Mucosa of descending colon (tissue), 3 donors: ENCODE results near the gene PLA2G1B. TPM values are rescaled to one million over a fixed set of nuclear protein-coding genes. Genes with fewer than 3 reads are reported as not detected.

Experiments
- ATAC-seq: fragments of 200-7000 bp; cut with Tn5 transposase; one replicate; pipeline ENCODE4 v1.9.1; 2020; ENCODE audit warnings: mild to moderate bottlenecking, moderate library complexity
- DNase-seq, 3 donors: peaks; one replicate each; pipeline ENCODE4 v3.0.0-alpha.2; 2020
- H3K36me3 ChIP-seq: fragments of 200-600 bp; one replicate; pipeline ENCODE4 v1.8.0; 2021; ENCODE audit warnings: low read depth, mild to moderate bottlenecking
- H3K4me1 ChIP-seq: fragments of 200-600 bp; one replicate; pipeline ENCODE4 v1.8.0; 2021; ENCODE audit warnings: low read depth, mild to moderate bottlenecking
- H3K4me3 ChIP-seq: fragments of 200-600 bp; one replicate; pipeline ENCODE4 v1.8.0; 2021; ENCODE audit warnings: mild to moderate bottlenecking
- H3K9me3 ChIP-seq: fragments of 200-600 bp; one replicate; pipeline ENCODE4 v1.8.0; 2021; ENCODE audit warnings: mild to moderate bottlenecking
- CTCF ChIP-seq: fragments of 200-600 bp; IDR thresholded peaks from one replicate; pipeline ENCODE4 v1.8.0; 2022; ENCODE audit warnings: antibody characterized with exemption, mild to moderate bottlenecking
- intact Hi-C, 2 donors: fragments of 100-400 bp; cut with DNase I in 1 of 2; cut with micrococcal nuclease in 1 of 2; formaldehyde crosslinking; loops; one replicate each; pipeline versions ENCODE4 v1.11.0 to v1.11.1; 2022; cut with DNase I, micrococcal nuclease
- total RNA-seq, 3 donors: library from RNA; stranded (reverse); fragmentation: NEBNext Ultra II Directional in 2 of 3; extraction: Animal tissue kit (Norgen Biotek cat#: 25700) in 2 of 3; gene quantifications; one replicate each; pipeline versions ENCODE4 v1.2.1 to v1.2.4, GENCODE V29; 2021 to 2023
- donor health status: DM: no; HTN: no; CAD: no; lungs with moderate emphysema.
- donor health status: DM: no; HTN: no; CAD: no.
- donor health status: DM: no; HTN: yes; CAD: no.

The PLA2G1B gene
- total RNA-seq, 3 donors from 2014 or later = not detected

DNA sequence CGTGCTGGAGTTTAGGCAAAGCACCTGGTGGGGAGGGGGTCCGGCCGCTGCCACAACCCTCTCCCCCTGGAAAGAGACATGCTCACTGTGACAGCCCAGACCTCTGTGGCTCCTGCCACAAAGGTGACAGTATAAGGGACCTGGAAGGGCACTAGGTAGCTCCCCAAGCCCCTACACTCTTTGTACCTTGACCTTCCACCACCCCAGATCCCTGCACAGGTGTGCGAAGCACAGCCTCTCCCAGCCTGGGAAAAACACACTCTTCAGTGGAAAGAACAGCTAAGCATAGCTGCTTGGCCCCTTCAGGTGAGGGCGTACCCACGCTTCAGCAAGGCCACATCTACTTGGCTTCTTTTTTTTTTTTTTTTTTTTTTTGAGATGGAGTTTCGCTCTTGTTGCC lies 4.9 kb upstream of the PLA2G1B start:
- no peak for DNase-seq
- intact Hi-C loops = no loop called here

GRCh38 chr12:120332041-120332440 lies 4.5 kb upstream of the PLA2G1B start:
- no peak for ATAC-seq

More for the DNA sequence above, 4.9 kb upstream of the PLA2G1B start:
- Histone ChIP-seq H3K9me3 (peaks cover 4% of the 10 kb centered on the region), H3K4me3 (no peak overlapping the region), H3K36me3 (no peaks in the 10 kb centered on the region), H3K4me1 (no peaks in the 10 kb centered on the region)
- TF ChIP-seq CTCF = no peak
- no peak for ATAC-seq

GRCh38 chr12:120331390-120331789 lies 3.8 kb upstream of the PLA2G1B start:
- TF ChIP-seq CTCF = no peak

More at GRCh38 chr12:120332041-120332440, 4.5 kb upstream of the PLA2G1B start:
- no peak overlapping the region for H3K4me3 ChIP-seq
- peaks cover 3% of the 10 kb centered on the region for H3K9me3 ChIP-seq
- intact Hi-C loops = no loop called here
- TF ChIP-seq CTCF = no peak
- H3K4me1 ChIP-seq = no peaks in the 10 kb centered on the region
- no peaks in the 10 kb centered on the region for H3K36me3 ChIP-seq
- DNase-seq = no peak

DNA sequence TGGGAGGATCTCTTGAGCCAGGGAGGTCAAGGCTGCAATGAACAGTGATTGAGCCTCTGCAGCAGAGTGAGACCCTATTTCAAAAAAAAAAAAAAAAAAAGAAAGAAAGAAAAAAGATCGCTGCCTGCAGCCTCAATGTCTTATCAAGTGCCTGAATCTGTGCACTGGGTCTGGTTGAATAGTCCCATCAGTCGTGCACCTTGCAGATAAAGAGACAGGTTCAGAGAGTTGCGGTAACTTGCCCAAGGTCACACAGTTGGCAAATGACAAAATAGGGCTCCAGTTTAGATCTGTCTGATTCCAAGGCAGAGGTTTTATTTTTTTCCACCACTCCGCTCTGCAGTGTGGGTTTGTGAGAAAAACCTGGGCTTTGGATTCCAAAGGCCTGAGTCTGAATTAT lies 649 bp upstream of the PLA2G1B start:
- no peaks in the 10 kb centered on the region for H3K36me3 ChIP-seq
- H3K4me1 ChIP-seq = no peaks in the 10 kb centered on the region
- intact Hi-C loops = no loop called here
- TF ChIP-seq CTCF = no peak
- ATAC-seq (no peak), DNase-seq (no peak)
- no peak overlapping the region for H3K4me3 ChIP-seq
- no peaks in the 10 kb centered on the region for H3K9me3 ChIP-seq

More at GRCh38 chr12:120331390-120331789, 3.8 kb upstream of the PLA2G1B start:
- Histone ChIP-seq H3K36me3 (no peaks in the 10 kb centered on the region), H3K9me3 (no peaks in the 10 kb centered on the region), H3K4me1 (no peaks in the 10 kb centered on the region), H3K4me3 (no peak overlapping the region)
- intact Hi-C loops = no loop called here
- DNase-seq (no peak), ATAC-seq (no peak)

DNA sequence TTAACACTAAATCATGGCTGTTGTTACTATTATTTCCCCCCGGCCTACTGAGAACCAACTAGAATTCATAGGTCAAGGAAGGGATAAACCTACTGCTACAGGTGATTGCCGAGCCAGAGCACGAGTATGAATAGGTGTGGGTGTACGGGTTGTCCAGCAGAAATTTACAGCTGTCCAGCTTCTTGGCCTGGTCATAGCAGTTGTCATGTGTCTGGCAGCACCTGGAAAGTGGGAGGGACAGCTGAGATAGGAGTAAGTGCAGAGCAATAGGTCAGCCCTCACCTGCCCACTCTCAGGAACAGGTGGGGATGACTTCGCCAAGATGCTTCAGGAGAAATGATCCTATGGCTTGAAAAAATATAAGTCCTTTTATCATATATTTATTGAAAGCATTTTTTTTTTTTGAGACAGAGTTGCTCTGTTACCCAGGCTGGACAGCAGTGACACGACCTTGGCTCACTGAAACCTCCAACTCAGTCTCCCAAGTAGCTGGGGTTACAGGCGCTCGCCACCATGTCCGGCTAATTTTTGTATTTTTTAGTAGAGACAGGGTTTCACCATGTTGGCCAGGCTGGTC lies 2.6 kb downstream of the PLA2G1B start:
- no peaks in the 10 kb centered on the region for H3K9me3 ChIP-seq
- intact Hi-C loops = no loop called here
- no peaks in the 10 kb centered on the region for H3K36me3 ChIP-seq
- TF ChIP-seq CTCF = no peak
- DNase-seq (no peak), ATAC-seq (no peak)
- H3K4me3 ChIP-seq = no peak overlapping the region
- H3K4me1 ChIP-seq = peaks cover 3% of the 10 kb centered on the region

- Histone ChIP-seq H3K36me3 (no peaks in the 10 kb centered on the region), H3K4me3 (no peak overlapping the region), H3K9me3 (no peaks in the 10 kb centered on the region), H3K4me1 (peaks cover 3% of the 10 kb centered on the region)
- no peak for TF ChIP-seq CTCF
- ATAC-seq (no peak), DNase-seq (no peak)
- intact Hi-C loops = no loop called here
Measured at GRCh38 chr12:120323772-120324171, 3.8 kb downstream of the PLA2G1B start.
